GM18508 (cell line): ENCODE measurements around the gene FGF18.

Experiments used
- ATAC-seq: cut with Tn5 transposase; IDR thresholded peaks from one replicate; pipeline ENCODE4 v1.9.1; 2021; ENCODE audit warnings: moderate number of reproducible peaks; ENCODE audit not compliant: insufficient read depth, unreplicated experiment

FGF18 gene

DNA sequence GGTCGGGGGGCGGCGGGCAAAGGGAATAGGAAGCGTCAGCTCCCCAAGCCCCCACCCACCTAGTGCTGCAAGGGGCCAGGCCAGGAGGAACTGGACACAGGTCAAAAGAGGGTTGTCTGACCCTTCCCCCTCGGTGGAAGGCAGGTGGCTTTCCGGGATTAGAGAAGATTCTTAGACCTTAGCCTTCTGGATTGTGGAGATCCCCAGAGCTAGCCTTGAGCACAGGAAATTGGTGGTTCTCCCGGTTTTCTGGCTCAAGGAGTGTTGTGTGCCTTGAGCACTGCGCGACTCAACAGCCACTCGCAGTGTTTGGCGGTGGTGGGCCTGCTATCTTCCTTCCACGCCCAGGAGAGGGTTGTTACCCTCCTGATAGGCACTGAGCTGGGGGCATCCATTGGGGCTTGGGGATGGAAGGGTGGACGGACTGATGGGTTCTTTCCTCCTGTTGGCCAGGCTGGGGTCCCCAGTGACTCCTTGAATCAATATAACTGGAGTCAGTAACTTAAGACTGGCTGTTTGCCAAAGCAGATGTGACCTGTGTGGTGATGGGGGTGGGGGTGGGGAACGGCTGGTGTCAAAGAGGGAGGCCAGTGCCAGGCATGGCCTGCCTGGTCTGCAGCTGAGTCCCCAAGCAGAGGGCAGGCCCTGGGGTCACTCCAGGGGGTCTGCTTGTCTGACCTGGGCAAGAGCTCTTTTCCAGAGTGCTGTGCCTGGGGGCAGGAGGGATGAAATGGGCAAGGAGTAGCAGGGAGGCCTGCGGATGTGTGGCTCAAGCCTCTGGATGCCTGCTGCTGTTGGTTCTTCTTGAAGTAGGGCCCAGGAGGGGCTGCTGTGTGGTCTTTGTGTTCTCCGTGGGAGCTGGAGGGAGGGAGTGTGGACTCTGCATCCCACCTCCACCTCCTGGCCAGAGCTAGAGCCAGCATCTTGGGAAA, 2.1 kb downstream of the FGF18 start:
- no peak for ATAC-seq

- ATAC-seq, result no peak
These were observed 3.0 kb downstream of the FGF18 start for GRCh38 chr5:171422495-171422894.

DNA sequence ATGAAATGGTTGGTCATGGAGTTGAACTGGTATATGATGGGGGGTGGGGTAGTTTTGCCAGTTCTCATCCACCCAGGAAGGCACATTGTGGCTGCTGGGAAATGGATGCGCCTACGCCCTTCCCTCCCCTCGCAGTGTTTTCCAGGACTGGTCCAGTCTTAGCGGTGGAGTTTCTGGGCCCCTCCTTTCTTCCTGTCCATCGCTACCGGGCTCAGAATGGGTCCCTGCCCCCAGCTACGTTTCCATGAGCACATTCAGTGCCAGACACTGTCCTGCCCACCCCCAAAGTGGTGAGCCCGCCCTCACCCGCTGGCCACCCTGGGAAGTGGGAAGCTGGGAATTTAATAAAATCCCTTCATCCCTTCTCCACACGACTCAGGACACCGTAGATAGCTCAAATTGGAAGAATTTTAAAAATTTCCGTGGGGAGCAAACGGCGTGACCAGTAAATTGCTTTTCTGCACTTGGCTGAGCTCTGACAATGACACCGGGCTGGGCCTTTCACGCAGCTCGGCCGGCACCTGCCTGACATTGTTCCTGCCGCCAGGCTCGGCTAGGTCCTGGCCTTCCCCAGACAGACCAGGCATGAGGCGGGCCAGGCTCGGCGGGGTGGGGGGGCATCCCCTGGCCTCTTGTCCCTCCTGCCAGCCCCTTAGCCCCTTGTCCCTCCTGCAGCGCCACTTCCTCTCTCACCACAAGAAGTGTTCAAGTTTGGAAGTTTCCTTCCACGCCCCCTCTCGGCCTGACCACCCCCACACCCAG, 3.6 kb downstream of the FGF18 start:
- ATAC-seq, result no peak

- ATAC-seq, result no peak
These were observed 5.3 kb downstream of the FGF18 start for GRCh38 chr5:171424726-171425125.

GRCh38 chr5:171425596-171426244, 6.3 kb downstream of the FGF18 start:
- no peak for ATAC-seq

GRCh38 chr5:171426266-171426665, 6.8 kb downstream of the FGF18 start:
- no peak for ATAC-seq

GRCh38 chr5:171426680-171427079, 7.2 kb downstream of the FGF18 start:
- ATAC-seq, result no peak

DNA sequence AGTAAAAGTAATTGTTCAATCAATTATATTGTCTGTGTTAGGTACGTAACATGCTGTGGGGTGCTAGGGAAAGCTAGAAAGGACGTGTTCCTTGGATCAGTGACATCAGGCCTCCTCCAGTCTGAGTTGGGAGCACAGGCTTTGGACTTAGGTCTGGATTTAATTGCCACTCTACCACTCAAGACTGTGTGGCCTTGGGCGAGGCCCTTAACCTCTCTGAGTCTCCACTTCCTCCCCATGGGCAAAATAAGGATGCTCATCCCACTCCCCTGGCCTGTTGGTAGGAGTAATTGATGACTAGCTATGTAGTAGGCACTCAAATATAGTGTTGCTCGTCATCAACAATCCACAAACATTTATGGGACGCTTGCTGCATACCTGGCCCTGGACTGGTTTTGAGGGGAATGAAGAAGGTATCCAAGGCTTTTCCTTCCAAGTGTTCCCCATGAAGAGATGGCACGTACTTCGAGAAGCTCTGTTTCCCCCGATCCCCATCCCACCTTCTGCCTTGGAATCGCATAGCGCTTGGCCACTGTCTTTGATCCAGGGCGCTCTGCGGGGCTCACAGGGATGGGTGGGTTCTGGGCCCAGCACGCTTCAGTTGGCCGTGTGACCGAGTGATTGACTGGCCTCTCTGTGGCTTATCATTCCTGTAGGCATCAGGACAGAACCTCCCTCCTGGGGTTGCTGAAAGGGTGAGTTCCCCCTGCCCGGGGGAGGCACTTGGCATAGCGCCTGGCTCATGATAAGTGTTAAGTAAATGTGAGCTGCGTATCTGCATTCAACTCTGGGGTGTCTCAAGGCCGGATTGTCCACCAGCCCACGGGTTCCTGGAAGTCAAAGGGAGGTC, 8.1 kb downstream of the FGF18 start:
- ATAC-seq, result no peak

DNA sequence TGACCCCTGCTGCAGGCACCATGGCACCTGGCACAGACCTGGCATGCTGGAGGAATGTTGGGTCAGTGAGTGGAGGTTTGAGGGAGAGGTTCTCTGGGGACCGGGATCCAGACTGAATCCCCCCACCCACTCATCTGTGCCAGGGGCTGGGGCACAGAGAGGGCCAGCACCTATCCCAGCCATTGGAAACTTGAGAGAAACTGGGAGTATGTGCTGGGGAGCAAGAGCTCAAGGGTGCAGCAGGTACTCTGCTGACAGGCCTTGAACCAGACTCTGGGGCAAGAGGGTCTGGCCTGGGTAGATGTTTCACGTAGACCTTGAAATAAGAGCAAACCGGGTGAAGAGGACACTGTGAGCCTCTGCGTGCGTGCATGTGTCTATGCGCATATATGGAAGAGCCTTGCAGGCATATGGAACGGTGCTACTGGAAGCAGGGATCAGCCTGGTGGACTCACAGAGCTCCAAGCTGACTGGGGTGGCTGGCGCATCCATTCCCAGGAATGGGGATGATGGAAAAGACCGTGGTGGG, 8.8 kb downstream of the FGF18 start:
- ATAC-seq, result no peak

GRCh38 chr5:171428809-171429542, 9.5 kb downstream of the FGF18 start:
- no peak for ATAC-seq

DNA sequence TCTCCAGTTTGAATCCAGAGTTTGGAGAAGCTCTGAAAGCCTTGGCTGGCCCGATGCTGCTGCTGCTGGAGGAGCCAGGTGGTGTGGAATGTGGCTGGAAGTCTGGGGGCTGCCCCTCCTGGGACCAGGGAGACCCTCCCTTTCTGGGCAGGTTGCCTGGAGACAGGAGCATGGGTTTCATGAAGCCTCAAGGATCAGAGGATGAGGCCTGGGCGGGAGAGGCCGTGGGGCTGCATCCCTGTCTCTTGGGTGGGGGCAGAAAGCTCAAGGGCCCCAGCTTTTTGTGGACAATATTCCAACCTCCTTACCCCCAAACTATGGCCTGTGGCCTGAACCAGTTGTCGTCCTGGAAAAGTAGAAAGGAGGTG, 10.1 kb downstream of the FGF18 start:
- ATAC-seq, result no peak

- no peak for ATAC-seq
These were observed 11.9 kb downstream of the FGF18 start for GRCh38 chr5:171431251-171431777.

DNA sequence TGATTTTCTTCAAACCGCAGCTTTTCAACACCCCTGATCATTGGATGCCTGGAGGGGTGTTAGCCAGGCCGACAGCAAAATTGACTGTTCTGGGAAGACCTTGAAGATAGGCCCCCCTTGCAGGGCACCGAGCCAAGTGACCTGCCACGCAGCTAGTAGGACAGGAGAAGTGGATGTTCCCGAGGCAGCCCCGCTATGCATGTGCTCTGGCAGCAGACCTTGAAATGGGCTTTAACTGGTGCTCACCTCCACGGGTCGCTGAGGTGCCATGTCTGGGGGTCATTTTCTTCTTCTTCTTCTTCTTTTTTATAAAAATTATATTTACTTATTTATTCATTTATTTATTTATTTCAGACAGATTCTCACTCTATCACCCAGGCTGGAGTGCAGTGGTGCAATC, 12.6 kb downstream of the FGF18 start:
- ATAC-seq, result no peak

DNA sequence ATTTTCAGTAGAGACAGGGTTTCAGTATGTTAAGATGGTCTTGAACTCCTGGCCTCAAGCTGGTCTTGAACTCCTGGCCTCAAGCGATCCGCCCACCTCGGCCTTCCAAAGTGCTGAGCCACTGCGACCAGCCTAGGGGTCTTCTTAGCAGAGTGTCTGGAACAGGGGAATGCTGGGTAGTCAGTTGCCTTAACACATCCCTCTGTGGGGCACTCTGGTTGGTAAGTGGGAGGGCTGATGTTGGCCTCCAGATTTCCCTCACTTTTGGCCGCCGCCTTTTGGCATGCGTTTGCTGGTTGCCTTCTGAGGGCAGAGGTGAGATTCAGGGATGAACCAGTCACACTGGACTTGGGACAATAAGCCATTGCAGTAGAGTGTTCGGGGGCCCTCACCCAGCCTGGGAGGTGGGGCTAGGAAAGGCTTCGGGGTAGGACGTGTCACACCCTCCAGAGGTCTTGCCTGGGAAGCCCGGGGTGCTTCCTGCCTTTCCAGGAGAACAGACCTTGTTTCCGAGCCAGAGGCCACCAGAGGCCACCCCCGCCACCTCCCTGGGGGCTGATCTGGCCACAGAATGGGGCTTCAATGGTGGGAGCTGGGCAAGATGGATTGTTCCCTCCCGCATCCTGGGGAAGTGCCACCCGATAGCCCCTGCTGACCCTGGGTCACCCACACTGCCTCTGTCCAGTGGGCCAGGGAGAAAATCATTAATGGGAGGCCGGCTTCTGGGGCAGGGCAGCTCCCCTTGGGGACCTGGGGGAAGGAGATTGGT, 13.3 kb downstream of the FGF18 start:
- no peak for ATAC-seq

GRCh38 chr5:171433352-171433698, 13.9 kb downstream of the FGF18 start:
- no peak for ATAC-seq

GRCh38 chr5:171433982-171434676, 14.7 kb downstream of the FGF18 start:
- ATAC-seq, result no peak

GRCh38 chr5:171434874-171435273, 15.4 kb downstream of the FGF18 start:
- no peak for ATAC-seq

DNA sequence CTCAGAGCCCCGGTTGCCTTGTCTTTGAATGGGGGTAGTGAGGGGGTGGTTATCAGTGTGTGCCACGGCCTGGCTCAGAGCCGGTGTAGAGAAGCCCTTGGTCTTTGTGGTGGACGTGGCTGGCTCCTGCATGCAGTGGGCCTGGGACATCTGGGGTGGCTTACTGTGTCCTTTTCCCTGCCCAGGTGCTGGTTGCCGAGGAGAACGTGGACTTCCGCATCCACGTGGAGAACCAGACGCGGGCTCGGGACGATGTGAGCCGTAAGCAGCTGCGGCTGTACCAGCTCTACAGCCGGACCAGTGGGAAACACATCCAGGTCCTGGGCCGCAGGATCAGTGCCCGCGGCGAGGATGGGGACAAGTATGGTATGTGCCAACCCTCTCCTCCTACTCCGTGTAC, 16.5 kb downstream of the FGF18 start:
- ATAC-seq, result no peak
